CD4-positive, alpha-beta T cell (primary cell): ENCODE measurements around the gene PPP1R2C. TPM values are rescaled to one million over a fixed set of nuclear protein-coding genes. Genes with fewer than 3 reads are reported as not detected.

ENCODE experiments used
- ATAC-seq: fragments of 200-7000 bp; cut with Tn5 transposase; one replicate; pipeline ENCODE4 v1.10.0; 2022; ENCODE audit warnings: mild to moderate bottlenecking; ENCODE audit not compliant: poor library complexity
- CTCF ChIA-PET: fragments of 350-600 bp; sonication (Branson Sonifier 250); formaldehyde crosslinking; loops from one replicate; lab custom pipeline; 2021; ENCODE audit warnings: antibody characterized with exemption, inconsistent platforms; lab: Charles Lee
- POLR2A ChIA-PET: fragments of 350-600 bp; sonication (Branson Sonifier 250); formaldehyde crosslinking; loops from one replicate; lab custom pipeline; 2021; ENCODE audit warnings: antibody characterized with exemption, inconsistent platforms; lab: Charles Lee
- DNase-seq, 14 experiments: peaks; one replicate each; pipeline ENCODE4 v3.0.0-alpha.2; 2013 to 2020; ENCODE audit warnings: mixed read lengths in 2 of 14
- H3K27ac ChIP-seq, 2 donors: one replicate each; pipeline versions ENCODE4 v1.5.1 to v1.7.0; 2013; ENCODE audit warnings: low read length in 2 of 2, low read depth in 1 of 2, mild to moderate bottlenecking in 1 of 2
- H3K27me3 ChIP-seq, 2 experiments: 1 replicate in 1 of 2; 2 replicates in 1 of 2; pipeline versions ENCODE4 v1.6.1 to v1.7.0; 2013; ENCODE audit warnings: low read length in 2 of 2, control low read depth in 1 of 2, mild to moderate bottlenecking in 1 of 2, moderate library complexity in 1 of 2; ENCODE audit not compliant: insufficient read depth in 2 of 2, control insufficient read depth in 1 of 2
- H3K36me3 ChIP-seq: one replicate; pipeline ENCODE4 v1.6.1; 2013; ENCODE audit warnings: low read length, control low read depth; ENCODE audit not compliant: insufficient read depth
- H3K4me1 ChIP-seq: one replicate; pipeline ENCODE4 v1.6.1; 2013; ENCODE audit warnings: low read length, control low read depth; ENCODE audit not compliant: insufficient read depth
- H3K4me3 ChIP-seq: one replicate; pipeline ENCODE4 v1.5.1; 2013; ENCODE audit warnings: mild to moderate bottlenecking, low read length, moderate library complexity
- H3K9me3 ChIP-seq, 2 experiments: 1 replicate in 1 of 2; 2 replicates in 1 of 2; pipeline versions ENCODE4 v1.6.1 to v1.7.0; 2013; ENCODE audit warnings: low read length in 2 of 2, mild to moderate bottlenecking in 2 of 2, control low read depth in 1 of 2, moderate library complexity in 1 of 2; ENCODE audit not compliant: control insufficient read depth in 1 of 2, insufficient read depth in 1 of 2
- H3K27ac Mint-ChIP-seq: one replicate; pipeline ENCODE4 v1.8.0; 2020; ENCODE audit warnings: mixed read lengths
- H3K27me3 Mint-ChIP-seq: one replicate; pipeline ENCODE4 v1.8.0; 2021; ENCODE audit warnings: mixed read lengths
- H3K36me3 Mint-ChIP-seq: one replicate; pipeline ENCODE4 v1.8.0; 2021; ENCODE audit warnings: low read depth, mixed read lengths
- H3K4me1 Mint-ChIP-seq: one replicate; pipeline ENCODE4 v1.8.0; 2021; ENCODE audit warnings: low read depth, mixed read lengths
- H3K4me3 Mint-ChIP-seq: one replicate; pipeline ENCODE4 v1.8.0; 2020; ENCODE audit warnings: mild to moderate bottlenecking, mixed read lengths
- H3K9me3 Mint-ChIP-seq: one replicate; pipeline ENCODE4 v1.8.0; 2020; ENCODE audit warnings: mixed read lengths
- intact Hi-C, 2 experiments: fragments of 100-400 bp; cut with DNase I in 1 of 2; cut with micrococcal nuclease in 1 of 2; formaldehyde crosslinking; loops; one replicate each; pipeline versions ENCODE4 v1.15.1 to v1.9.0; 2023 to 2025; cut with DNase I, micrococcal nuclease
- total RNA-seq, 174 experiments: library from RNA in 2 of 174; stranded (reverse) in 2 of 174; gene quantifications; one replicate each; pipeline ENCODE4 v1.2.3 and lab custom pipeline; 2021 to 2026
- TF ChIP-seq, protein P1 (sequence below): fragments of 200-600 bp; IDR thresholded peaks from one replicate; pipeline ENCODE4 v1.8.0; 2022; ENCODE audit warnings: antibody characterized with exemption, mild to moderate bottlenecking

The PPP1R2C gene
- total RNA-seq, 2 experiments from 2014 or later = not detected

DNA sequence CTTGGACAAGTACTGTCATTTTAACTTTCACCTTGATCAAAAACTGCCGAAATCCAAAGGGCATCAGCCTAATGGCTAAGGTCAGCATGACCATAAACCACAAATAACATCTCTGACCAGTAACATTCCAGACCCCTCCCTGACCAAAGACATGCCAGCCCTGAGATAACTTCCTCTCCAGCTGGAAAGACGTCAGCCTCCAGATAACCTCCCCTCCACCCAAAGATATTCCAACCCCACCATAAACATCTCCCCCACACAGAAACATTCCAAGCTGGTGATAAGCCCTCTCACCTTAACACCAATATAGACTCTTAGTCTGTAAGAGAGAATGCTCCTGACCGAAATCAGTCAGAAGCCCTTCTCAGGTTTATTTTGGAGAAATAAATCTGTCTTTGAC is 7.4 kb downstream of the PPP1R2C start:
- intact Hi-C loops = no loop called here
- no peak for ATAC-seq
- peaks cover 5% of the 10 kb centered on the region for H3K4me1 Mint-ChIP-seq

DNA sequence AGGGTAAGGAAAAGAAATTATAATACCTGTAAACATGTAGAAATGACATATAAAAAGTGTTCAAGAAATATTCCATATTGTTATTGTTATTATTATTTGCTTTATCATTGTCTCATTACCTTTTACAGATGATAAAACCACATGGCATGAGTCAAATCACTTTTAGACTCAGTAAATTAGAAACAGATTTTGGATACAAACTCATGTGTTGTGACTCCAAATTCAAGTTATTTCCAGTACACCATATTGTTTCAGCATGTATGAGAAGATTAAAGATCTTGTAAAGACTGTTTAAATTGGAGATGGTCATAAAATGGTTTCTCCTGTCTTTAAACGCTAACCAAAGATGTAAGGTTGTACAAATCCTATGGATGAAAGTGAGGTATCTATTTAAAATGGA is 18.1 kb downstream of the PPP1R2C start:
- Histone ChIP-seq H3K27me3 (no peaks in the 10 kb centered on the region), H3K9me3 (no peaks in the 10 kb centered on the region), H3K36me3 (no peaks in the 10 kb centered on the region), H3K27ac (no peak overlapping the region), H3K4me1 (no peaks in the 10 kb centered on the region), H3K4me3 (no peak overlapping the region)
- no peak for ATAC-seq
- Mint-ChIP-seq H3K4me3 (no peak overlapping the region), H3K27me3 (no peaks in the 10 kb centered on the region), H3K4me1 (no peaks in the 10 kb centered on the region), H3K36me3 (no peaks in the 10 kb centered on the region), H3K27ac (no peak overlapping the region), H3K9me3 (no peaks in the 10 kb centered on the region)
- TF ChIP-seq, protein P1, sequence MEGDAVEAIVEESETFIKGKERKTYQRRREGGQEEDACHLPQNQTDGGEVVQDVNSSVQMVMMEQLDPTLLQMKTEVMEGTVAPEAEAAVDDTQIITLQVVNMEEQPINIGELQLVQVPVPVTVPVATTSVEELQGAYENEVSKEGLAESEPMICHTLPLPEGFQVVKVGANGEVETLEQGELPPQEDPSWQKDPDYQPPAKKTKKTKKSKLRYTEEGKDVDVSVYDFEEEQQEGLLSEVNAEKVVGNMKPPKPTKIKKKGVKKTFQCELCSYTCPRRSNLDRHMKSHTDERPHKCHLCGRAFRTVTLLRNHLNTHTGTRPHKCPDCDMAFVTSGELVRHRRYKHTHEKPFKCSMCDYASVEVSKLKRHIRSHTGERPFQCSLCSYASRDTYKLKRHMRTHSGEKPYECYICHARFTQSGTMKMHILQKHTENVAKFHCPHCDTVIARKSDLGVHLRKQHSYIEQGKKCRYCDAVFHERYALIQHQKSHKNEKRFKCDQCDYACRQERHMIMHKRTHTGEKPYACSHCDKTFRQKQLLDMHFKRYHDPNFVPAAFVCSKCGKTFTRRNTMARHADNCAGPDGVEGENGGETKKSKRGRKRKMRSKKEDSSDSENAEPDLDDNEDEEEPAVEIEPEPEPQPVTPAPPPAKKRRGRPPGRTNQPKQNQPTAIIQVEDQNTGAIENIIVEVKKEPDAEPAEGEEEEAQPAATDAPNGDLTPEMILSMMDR = no peak
- POLR2A ChIA-PET = no interaction called here
- DNase-seq = no peak
- intact Hi-C loops = no loop called here
- CTCF ChIA-PET = no interaction called here

More for the DNA sequence above, 7.4 kb downstream of the PPP1R2C start:
- CTCF ChIA-PET = no interaction called here
- H3K27me3 ChIP-seq = no peaks in the 10 kb centered on the region
- H3K4me1 ChIP-seq = no peaks in the 10 kb centered on the region
- H3K4me3 ChIP-seq = no peak overlapping the region
- H3K9me3 Mint-ChIP-seq = no peaks in the 10 kb centered on the region
- no peak overlapping the region for H3K27ac Mint-ChIP-seq
- H3K27me3 Mint-ChIP-seq = no peaks in the 10 kb centered on the region
- H3K4me3 Mint-ChIP-seq = no peak overlapping the region
- TF ChIP-seq, protein P1 = no peak
- no peaks in the 10 kb centered on the region for H3K9me3 ChIP-seq
- H3K36me3 ChIP-seq = no peaks in the 10 kb centered on the region
- no peak overlapping the region for H3K27ac ChIP-seq
- no peak for DNase-seq
- POLR2A ChIA-PET = no interaction called here
- H3K36me3 Mint-ChIP-seq = no peaks in the 10 kb centered on the region

DNA sequence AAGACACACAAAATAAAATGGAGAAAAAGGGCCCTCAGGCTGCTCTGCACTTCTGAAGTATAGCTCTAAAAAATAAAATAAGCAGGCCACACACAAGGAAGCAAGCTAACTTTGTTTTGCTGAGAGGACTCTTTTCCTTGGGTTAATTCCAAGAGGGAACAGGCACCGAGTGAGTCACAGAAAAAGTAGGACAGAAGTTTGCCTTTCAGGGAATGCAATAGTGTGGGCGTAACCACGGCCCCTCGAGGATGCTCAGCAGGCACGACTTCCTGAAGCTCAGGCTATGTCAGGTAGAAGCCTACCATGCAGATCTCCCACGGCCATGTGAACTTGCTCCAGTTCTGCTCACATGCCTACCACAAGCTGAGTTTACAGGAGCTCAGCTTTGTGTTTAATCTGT is 22.1 kb downstream of the PPP1R2C start:
- ChIA-PET POLR2A (no interaction called here), CTCF (no interaction called here)
- TF ChIP-seq, protein P1 = no peak
- Histone ChIP-seq H3K4me3 (no peak overlapping the region), H3K9me3 (no peaks in the 10 kb centered on the region), H3K27ac (no peak overlapping the region), H3K36me3 (no peaks in the 10 kb centered on the region), H3K4me1 (no peaks in the 10 kb centered on the region), H3K27me3 (no peaks in the 10 kb centered on the region)
- Mint-ChIP-seq H3K9me3 (no peaks in the 10 kb centered on the region), H3K4me1 (no peaks in the 10 kb centered on the region), H3K27ac (no peak overlapping the region), H3K4me3 (no peak overlapping the region), H3K27me3 (no peaks in the 10 kb centered on the region), H3K36me3 (no peaks in the 10 kb centered on the region)
- ATAC-seq = no peak
- intact Hi-C loops = no loop called here
- DNase-seq = no peak
